HG03139 (cell line): ENCODE results near the gene PRKCE.

ENCODE experiments used
- ATAC-seq: cut with Tn5 transposase; IDR thresholded peaks from one replicate; pipeline ENCODE4 v1.9.1; 2021; ENCODE audit not compliant: unreplicated experiment

Gene PRKCE

DNA sequence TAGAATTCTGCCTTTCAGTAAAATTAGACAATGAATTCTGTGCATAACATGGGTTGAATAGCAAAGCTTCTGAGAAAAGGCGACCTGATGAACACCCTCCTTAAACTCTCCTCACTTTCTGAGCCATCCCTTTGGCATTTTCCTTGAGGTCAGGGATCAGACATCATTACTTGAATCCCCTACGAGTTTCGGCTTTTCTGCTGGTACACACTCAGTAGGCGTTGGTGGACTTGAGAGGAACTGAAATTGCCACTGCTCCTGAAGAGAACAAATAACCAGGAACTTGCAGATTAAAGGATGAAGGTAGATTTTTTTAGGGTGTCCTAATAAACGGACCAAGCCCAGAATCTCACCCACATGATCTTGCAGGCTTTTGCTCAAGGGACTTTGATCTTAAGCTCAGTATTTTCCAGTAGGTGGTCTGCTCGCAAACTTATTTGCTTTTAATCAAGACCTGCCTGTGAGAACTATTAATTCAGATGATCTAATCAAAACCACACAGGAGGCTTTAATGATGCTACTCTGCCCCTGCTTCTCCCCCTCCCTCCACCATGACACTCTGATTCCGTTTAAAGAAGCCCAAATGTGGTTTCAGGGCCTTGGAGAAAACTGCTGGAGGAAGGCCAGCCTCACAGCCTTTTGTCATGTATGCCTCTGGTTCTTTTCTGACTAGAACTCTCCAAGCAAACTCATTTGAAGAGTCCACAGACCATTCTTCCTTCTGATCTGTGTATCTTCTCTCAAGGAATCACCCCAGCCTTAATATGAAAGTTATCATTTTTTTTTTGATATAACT, 124.9 kb downstream of the PRKCE start:
- ATAC-seq, result no peak

GRCh38 chr2:45777996-45778719, 126.7 kb downstream of the PRKCE start:
- no peak for ATAC-seq

- ATAC-seq, result peak; percentile 49
These were observed 127.3 kb downstream of the PRKCE start for GRCh38 chr2:45778720-45779171.

- ATAC-seq, result no peak
These were observed 129.3 kb downstream of the PRKCE start for GRCh38 chr2:45780541-45781463.

DNA sequence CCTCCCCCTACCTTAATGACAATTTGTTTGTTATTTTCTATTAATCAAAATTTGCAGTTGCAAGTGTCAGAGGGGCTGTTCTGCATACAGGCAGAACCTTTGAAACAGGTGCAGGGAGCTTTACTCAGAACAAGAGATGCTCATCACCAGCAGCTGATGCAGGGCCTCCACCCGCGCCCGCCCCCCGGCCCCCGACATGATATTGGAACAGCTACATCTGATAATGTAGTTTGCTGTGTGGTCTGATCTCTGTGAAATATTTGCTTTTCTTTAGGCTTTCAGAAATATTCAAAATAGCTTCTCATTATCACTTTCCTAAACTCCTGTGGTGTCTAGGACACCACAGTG, 130.0 kb downstream of the PRKCE start:
- no peak for ATAC-seq

DNA sequence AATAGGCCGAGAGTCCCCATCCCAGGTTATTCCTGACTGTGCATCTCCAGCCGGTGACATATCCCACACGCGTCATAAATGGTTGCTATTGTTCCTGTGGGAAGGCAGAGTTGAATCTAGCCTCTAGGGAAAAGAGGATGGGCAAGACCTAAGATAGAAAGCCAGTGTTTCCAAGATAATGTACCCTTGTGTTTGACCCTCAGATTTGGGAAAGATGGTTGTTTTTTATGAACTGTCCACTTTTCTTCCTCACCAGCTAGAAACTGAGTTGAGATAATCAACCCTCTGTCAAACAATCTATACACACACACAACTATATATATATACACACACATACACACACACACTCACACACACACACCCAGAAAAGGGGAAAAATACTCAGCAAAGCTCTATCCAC, 131.0 kb downstream of the PRKCE start:
- ATAC-seq, result no peak

DNA sequence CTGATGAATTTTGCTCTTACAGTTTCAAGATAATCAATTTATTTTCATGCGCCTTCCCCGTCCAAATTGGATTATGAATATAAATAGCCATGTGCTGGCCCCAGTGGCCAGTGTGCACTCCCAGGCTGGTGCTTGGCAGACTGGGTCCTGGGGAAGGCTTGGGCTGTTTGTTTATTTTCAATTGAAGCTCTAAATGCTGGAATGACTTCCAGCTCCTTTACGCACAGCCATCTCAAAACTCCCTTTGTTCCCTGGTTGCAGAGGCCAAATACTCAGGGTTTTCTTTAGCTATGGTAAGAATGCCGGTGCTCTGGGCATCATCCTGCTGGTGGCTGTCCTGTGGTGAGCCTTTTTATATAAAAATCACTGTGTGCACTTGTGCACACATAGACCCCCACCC, 131.5 kb downstream of the PRKCE start:
- ATAC-seq, result no peak

GRCh38 chr2:45786030-45786835, 134.8 kb downstream of the PRKCE start:
- no peak for ATAC-seq

DNA sequence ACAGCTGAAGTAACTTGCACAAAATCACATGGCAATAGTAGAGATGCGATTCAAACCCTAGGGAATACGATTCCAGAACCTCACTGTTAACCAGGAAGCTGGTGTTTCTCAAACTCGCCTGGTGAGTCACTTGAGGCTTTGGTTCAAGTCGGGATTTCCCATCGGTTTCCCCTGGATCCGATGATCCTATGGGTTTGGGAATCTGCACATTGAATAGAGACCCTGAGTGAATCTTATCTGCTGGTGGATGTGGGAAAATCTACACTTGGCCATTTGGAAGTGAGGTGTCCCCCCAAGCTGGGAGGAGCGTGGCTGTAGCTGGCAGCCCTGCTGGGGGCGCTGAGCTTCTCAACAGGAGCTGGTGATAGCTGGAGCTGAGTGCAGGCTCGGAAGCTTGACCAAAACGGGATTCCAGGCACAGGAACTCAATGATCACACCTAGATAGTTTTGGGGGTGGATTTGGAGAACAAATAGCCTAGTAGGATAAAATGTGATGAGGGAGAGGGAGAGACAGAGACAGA, 135.4 kb downstream of the PRKCE start:
- ATAC-seq, result no peak

- ATAC-seq, result no peak
These were observed 136.9 kb downstream of the PRKCE start for GRCh38 chr2:45788401-45788800.

DNA sequence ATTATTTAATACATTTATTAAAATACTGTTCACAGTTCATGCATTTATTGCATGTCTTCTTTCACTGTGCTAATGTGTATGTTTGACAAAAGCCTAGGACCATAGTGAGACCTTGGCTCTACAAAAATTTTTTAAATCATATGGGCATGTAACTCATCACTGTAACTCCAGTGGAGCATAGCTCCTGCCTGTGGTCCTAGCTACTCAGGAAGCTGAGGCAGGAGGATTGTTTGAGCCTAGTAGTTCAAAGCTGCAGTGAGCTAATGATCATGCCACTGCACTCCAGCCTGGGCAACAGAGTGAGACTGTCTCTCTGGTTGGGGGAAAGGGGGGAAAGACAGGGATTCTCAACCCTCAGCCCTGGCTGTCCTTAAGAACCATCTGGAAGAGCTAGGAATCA, 137.8 kb downstream of the PRKCE start:
- ATAC-seq, result no peak

DNA sequence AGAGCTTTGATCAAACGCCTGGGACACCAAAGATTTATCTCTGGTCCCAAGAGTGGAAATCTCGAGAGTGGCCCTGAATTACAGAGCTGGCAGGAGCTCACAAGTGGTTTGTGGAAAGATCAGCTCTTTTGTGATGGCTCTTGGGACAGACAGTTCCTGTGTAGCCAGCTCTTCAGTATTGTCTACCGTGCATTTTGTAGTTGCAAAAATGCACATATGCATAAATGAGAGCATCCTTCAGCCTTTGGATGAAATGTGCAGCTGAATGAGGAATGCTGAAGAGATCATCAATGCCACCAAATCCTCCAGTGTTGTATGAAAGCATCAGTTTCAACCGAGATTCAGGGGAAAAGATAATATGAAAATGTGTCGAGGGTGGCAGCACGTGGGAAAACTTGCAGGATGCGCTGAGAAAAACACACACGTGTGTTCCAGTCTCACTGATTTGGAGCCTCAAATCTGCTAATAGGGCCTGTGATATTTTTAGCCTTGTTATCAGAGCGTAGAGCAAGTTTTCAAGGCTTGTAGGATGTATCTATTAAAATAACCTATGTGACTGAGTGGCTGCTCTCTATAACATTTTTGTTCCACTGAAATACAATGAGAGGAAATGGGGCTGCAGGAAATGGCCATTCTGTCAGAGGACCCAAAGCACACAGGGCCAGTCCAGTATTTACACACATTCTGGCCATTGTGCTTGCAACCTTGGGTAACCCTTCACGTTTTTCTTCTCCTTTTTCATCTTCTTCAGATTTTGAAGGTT, 138.7 kb downstream of the PRKCE start:
- no peak for ATAC-seq

DNA sequence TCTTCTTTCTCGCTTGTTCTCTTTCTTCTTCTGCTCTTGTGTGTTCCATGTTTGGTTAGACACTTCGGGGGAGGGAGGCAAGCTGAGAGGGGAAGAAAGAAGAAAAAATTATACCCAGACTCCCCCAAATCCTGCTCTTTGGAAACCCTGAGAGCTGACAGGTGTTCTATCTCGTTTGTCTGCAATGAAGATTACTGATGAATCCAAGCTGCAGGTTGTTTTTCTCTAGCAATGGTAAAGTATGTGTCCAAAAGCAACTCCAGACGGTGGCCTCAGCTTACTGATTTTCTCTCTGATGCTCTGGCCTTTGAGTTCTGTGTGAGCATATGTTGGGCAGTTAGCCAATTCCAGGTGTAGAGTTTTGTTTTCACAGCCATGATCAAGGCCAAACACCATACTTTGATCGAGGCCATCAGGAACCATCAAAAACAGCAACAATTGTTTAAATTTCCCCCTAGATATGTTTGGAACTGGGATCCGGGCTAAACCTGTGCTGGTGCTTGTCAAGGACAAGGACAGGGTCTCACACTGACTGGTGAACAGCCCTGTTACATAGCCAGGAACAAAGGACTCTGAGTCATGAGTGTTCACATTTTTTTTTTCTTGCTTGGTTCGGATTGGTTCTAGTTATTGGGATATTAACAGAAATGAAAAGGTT, 142.0 kb downstream of the PRKCE start:
- ATAC-seq, result no peak

- ATAC-seq, result no peak
These were observed 142.7 kb downstream of the PRKCE start for GRCh38 chr2:45794134-45794617.

GRCh38 chr2:45796500-45796899, 145.0 kb downstream of the PRKCE start:
- ATAC-seq, result no peak

- no peak for ATAC-seq
These were observed 146.2 kb downstream of the PRKCE start for GRCh38 chr2:45797451-45798230.

- ATAC-seq, result no peak
These were observed 148.4 kb downstream of the PRKCE start for GRCh38 chr2:45799679-45800381.
